K562 (cell line): ENCODE measurements around the gene KCNT1. TPM values are rescaled to one million over a fixed set of nuclear protein-coding genes. Genes with fewer than 3 reads are reported as not detected.
A peak's percentile ranks its signal among the peaks of the same experiment; 100 is the strongest.

Source experiments
- CBX1 ChIP-seq: sonication (generic); IDR thresholded peaks from 2 replicates; pipeline ENCODE4 v1.6.1; 2016; ENCODE audit warnings: antibody characterized with exemption, low read depth, mild to moderate bottlenecking
- CEBPB ChIP-seq: fragments of 450-650 bp; IDR thresholded peaks from 2 replicates; pipeline ENCODE4 v1.6.1; 2016; ENCODE audit warnings: missing genetic modification characterization, missing compliant biosample characterization
- HDAC8 ChIP-seq: fragments of 450-650 bp; IDR thresholded peaks from 2 replicates; pipeline ENCODE4 v1.6.1; 2016; ENCODE audit warnings: mild to moderate bottlenecking, missing genetic modification characterization, moderate library complexity, missing compliant biosample characterization
- PTBP1 ChIP-seq: fragments of 200-400 bp; formaldehyde crosslinking; IDR thresholded peaks from 2 replicates; pipeline ENCODE4 v1.6.1; 2017; ENCODE audit warnings: low read depth, low read length
- RBBP5 ChIP-seq: fragments of 200-600 bp; sonication (generic); IDR thresholded peaks from 2 replicates; pipeline ENCODE4 v1.6.1; 2012; ENCODE audit warnings: borderline replicate concordance, mild to moderate bottlenecking, low read length, control low read depth, inconsistent platforms; ENCODE audit not compliant: insufficient read depth, poor library complexity, severe bottlenecking
- SREBF1 ChIP-seq: fragments of 150-350 bp; IDR thresholded peaks from 2 replicates; pipeline ENCODE4 v1.6.1; 2014; ENCODE audit warnings: antibody characterized with exemption, low read depth, low read length, borderline replicate concordance
- SRF ChIP-seq, 2 experiments: fragments of 250-450, 450-650 bp in 1 of 2; sonication (Bioruptor Pico) in 1 of 2; sonication (generic) in 1 of 2; formaldehyde crosslinking; IDR thresholded peaks; 2 replicates each; pipeline versions ENCODE4 v1.5.0 to v1.5.1; 2020 to 2022; ENCODE audit warnings: mild to moderate bottlenecking in 1 of 2, missing genetic modification reagents in 1 of 2
- TEAD1 ChIP-seq, 2 experiments: fragments of 450-650 bp in 1 of 2; sonication (generic) in 1 of 2; formaldehyde crosslinking; IDR thresholded peaks; 2 replicates each; pipeline versions ENCODE4 v1.4.0 to v1.8.0; 2020 to 2022; ENCODE audit warnings: mild to moderate bottlenecking in 2 of 2, missing genetic modification reagents in 1 of 2
- polyA plus RNA-seq, 8 experiments: library from polyadenylated mRNA; depleted of rRNA in 4 of 8; stranded (reverse) in 5 of 8; unstranded in 3 of 8; fragments of >200 nt; fragmentation: Nextera tagmentation in 2 of 8; fragmentation: Illumina TruSeq in 1 of 8; extraction: Ambion mirVana in 2 of 8; extraction: Trizol in 1 of 8; gene quantifications; 2 replicates each; pipeline versions ENCODE4 v1.2.1 to v1.2.3, GENCODE V29; 2011 to 2014; ENCODE audit warnings: inconsistent platforms in 1 of 8, missing spikeins in 1 of 8
- total RNA-seq, 7 experiments: library from RNA; depleted of rRNA in 6 of 7; stranded (reverse); fragments of >200 nt in 6 of 7; fragmentation: Illumina TruSeq in 2 of 7; extraction: Trizol in 2 of 7; gene quantifications; 2 replicates each; pipeline versions ENCODE4 v1.2.1 to v1.2.3, GENCODE V29; 2011 to 2021; ENCODE audit warnings: low replicate concordance in 1 of 7
- TF ChIP-seq, protein P1 (sequence below): fragments of 450-650 bp; IDR thresholded peaks from 2 replicates; pipeline ENCODE4 v1.6.1; 2016; ENCODE audit warnings: low read depth
- TF ChIP-seq, protein P2 (sequence below): fragments of 250-450 bp; sonication (Bioruptor Pico); IDR thresholded peaks from 2 replicates; pipeline ENCODE4 v1.5.1; 2021; ENCODE audit warnings: mild to moderate bottlenecking
- TF ChIP-seq, protein P3 (sequence below): sonication (generic); formaldehyde crosslinking; IDR thresholded peaks from 2 replicates; pipeline ENCODE4 v1.8.0; 2022; ENCODE audit warnings: mild to moderate bottlenecking, missing genetic modification reagents, borderline replicate concordance

KCNT1 gene
- total and polyA plus RNA-seq, 9 of the 15 experiments (the other 6 are each of a cell fraction or from before 2014, with no cell fraction given): 0.05 TPM; not detected in 8

DNA sequence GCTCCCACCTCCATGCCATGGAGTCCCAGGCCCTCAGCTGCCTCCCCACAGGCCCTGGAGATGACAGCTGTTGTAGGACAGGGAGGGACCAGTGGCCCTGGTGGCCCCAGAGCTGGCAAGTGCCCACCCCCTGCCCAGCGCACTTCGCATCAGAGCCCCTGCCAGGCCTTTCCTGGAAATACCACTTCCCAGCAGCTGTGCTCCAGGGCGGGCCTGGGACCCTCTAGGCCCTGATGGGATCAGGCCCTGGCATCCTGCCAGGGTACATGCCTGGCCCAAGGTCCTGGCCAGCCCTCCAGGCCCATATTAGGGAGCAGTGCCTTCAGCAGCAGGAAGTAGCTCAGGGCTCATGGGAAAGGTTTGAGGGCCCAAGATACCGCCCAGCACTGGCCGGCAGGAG is 2.5 kb downstream of the KCNT1 start (continued):
- TF ChIP-seq, protein P1, sequence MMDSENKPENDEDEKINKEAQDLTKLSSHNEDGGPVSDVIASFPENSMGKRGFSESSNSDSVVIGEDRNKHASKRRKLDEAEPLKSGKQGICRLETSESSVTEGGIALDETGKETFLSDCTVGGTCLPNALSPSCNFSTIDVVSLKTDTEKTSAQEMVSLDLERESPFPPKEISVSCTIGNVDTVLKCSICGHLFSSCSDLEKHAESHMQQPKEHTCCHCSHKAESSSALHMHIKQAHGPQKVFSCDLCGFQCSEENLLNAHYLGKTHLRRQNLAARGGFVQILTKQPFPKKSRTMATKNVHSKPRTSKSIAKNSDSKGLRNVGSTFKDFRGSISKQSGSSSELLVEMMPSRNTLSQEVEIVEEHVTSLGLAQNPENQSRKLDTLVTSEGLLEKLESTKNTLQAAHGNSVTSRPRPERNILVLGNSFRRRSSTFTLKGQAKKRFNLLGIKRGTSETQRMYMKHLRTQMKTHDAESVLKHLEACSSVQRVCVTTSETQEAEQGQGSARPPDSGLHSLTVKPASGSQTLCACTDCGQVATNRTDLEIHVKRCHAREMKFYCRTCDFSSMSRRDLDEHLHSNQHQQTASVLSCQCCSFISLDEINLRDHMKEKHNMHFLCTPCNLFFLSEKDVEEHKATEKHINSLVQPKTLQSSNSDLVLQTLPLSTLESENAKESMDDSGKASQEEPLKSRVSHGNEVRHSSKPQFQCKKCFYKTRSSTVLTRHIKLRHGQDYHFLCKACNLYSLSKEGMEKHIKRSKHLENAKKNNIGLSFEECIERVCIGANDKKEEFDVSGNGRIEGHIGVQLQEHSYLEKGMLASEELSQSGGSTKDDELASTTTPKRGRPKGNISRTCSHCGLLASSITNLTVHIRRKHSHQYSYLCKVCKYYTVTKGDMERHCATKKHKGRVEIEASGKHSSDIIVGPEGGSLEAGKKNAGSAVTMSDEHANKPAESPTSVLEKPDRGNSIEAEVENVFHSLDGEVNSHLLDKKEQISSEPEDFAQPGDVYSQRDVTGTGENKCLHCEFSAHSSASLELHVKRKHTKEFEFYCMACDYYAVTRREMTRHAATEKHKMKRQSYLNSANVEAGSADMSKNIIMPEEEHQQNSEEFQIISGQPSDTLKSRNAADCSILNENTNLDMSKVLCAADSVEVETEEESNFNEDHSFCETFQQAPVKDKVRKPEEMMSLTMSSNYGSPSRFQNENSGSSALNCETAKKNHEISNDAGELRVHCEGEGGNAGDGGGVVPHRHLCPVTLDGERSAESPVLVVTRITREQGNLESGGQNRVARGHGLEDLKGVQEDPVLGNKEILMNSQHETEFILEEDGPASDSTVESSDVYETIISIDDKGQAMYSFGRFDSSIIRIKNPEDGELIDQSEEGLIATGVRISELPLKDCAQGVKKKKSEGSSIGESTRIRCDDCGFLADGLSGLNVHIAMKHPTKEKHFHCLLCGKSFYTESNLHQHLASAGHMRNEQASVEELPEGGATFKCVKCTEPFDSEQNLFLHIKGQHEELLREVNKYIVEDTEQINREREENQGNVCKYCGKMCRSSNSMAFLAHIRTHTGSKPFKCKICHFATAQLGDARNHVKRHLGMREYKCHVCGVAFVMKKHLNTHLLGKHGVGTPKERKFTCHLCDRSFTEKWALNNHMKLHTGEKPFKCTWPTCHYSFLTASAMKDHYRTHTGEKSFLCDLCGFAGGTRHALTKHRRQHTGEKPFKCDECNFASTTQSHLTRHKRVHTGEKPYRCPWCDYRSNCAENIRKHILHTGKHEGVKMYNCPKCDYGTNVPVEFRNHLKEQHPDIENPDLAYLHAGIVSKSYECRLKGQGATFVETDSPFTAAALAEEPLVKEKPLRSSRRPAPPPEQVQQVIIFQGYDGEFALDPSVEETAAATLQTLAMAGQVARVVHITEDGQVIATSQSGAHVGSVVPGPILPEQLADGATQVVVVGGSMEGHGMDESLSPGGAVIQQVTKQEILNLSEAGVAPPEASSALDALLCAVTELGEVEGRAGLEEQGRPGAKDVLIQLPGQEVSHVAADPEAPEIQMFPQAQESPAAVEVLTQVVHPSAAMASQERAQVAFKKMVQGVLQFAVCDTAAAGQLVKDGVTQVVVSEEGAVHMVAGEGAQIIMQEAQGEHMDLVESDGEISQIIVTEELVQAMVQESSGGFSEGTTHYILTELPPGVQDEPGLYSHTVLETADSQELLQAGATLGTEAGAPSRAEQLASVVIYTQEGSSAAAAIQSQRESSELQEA: no peak
- TF ChIP-seq HDAC8 (tag) (no peak), SRF (CRISPR knock-in tag; IDR thresholded peaks at IDR 0.05) (peak; percentile 51 to 74; a peak in 2 of 4 replicates), RBBP5 (no peak), SREBF1 (no peak), CBX1 (no peak), CEBPB (tag) (no peak), TEAD1 (CRISPR knock-in tag; IDR thresholded peaks at IDR 0.05) (no peak), PTBP1 (no peak)
- TF ChIP-seq, protein P2, sequence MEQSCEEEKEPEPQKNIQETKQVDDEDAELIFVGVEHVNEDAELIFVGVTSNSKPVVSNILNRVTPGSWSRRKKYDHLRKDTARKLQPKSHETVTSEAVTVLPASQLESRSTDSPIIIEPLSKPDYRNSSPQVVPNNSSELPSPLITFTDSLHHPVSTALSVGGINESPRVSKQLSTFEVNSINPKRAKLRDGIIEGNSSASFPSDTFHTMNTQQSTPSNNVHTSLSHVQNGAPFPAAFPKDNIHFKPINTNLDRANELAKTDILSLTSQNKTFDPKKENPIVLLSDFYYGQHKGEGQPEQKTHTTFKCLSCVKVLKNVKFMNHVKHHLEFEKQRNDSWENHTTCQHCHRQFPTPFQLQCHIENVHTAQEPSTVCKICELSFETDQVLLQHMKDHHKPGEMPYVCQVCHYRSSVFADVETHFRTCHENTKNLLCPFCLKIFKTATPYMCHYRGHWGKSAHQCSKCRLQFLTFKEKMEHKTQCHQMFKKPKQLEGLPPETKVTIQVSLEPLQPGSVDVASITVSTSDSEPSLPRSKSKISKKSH: no peak
- TF ChIP-seq, protein P3, sequence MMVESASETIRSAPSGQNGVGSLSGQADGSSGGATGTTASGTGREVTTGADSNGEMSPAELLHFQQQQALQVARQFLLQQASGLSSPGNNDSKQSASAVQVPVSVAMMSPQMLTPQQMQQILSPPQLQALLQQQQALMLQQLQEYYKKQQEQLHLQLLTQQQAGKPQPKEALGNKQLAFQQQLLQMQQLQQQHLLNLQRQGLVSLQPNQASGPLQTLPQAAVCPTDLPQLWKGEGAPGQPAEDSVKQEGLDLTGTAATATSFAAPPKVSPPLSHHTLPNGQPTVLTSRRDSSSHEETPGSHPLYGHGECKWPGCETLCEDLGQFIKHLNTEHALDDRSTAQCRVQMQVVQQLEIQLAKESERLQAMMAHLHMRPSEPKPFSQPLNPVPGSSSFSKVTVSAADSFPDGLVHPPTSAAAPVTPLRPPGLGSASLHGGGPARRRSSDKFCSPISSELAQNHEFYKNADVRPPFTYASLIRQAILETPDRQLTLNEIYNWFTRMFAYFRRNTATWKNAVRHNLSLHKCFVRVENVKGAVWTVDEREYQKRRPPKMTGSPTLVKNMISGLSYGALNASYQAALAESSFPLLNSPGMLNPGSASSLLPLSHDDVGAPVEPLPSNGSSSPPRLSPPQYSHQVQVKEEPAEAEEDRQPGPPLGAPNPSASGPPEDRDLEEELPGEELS (CRISPR knock-in tag): no peak
